NCI-H748 treated with DMSO at 0.1 percent for 48 hours (cell line): ENCODE results near the gene MLLT10.
"Not testable (repeated sequence)": the region's sequence is repeated elsewhere in the genome, so short reads cannot be mapped to it uniquely, and the experiment has no call there.

Experiments used
- DNase-seq: peaks from one replicate; lab custom pipeline; 2025; lab: John Stamatoyannopoulos, UW

Gene MLLT10

DNA sequence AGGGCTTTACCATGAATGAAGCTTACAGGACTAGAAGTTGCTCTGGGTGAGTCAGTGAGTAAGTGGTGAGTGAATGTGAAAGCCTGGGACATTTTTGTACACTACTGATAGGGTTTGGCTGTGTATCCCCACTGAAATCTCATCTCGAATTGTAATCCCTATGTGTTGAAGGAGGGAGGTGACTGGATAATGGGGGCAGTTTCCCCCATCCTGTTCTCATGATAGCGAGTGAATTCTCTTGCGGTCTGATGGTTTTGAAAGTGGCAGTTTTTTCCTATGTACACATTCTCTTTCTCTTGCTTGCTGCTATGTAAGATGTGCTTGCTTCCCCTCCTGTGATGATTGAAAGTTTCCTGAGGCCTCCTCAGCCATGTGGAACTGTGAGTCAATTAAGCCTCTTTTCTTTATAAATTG is 47.4 kb downstream of the MLLT10 start:
- DNase-seq, result not testable (repeated sequence)

DNA sequence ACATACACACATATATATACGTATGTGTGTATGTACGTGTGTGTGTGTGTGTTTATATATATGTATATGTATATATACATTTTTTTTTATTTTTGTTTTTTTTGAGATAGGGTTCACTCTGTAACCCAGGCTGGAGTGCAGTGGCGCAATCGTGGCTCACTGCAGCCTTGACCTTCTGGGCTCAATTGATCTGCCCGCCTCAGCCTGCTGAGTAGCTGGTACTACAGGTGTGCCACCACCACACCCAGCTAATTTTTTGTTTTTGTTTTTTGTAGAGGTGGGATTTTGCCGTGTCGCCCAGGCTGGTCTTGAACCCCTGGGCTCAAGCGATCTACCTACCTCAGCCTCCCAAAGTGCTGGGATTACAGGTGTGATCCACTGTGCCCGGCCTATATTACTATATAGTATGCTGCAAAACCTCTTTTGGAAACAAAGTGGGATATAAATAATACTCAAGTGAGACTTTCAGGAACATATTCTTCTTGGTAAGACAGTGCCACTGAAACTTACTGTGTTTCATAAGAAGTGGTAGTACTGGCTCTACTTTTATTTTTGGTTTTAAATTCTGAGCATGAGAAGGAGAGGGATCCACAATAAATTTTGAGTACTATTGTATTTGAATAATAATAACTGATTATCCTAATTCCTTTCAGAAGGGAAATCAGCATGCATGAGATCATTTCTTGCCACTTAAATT is 51.0 kb downstream of the MLLT10 start:
- DNase-seq, result no peak

DNA sequence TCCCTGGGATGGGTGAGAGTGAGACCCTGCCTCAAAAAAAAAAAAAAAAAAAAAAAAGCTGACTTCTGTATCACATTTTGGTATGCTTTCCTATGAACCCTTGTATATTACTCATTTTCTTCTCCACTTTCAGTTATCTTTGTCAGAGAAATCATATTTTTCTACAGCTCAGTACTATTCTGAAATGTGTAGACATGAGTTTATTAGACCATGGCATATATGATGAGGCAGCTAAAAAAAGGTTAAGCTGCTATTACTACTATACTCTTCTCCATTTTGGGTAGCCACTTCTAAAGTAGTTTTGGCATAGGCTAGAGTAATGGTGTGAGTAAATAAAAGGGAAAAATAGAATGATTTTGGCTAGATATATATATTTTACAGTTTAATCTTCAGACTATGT is 53.4 kb downstream of the MLLT10 start:
- no peak for DNase-seq

DNA sequence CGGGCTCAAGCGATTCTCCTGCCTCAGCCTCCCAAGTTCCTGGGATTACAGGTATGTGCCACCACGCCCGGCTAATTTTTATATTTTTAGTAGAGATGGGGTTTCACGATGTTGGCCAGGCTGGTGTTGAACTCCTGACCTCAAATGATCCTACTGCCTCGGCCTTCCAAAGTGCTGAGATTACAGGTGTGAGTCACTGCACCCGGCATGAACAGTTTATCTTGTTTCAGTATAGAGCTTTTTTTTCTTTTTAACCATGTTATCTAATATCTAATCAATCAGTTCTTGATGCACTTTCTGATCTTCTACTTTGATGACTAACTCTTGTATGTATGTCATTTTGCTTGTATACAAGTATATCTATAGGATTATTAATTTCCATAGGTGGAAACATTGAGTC is 54.1 kb downstream of the MLLT10 start:
- DNase-seq, result not testable (repeated sequence)

DNA sequence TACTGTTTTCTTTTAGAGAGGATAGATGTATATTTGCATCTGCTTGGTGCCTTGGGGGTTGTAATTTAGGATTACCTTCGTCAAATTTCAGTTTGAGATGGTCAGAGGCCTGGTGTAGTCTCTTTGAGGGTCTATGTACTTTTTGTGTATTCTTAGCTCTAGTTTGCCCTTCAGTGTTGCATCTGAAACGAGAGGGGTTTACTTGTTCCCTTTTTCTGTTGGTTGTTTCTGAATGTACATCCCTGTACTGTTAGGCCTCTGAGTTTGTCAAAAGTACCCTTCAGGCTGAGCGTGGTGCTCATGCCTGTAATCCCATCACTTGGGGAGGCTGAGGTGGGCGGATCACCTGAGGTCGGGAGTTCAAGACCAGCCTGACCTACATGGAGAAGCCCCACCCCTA is 60.0 kb downstream of the MLLT10 start:
- DNase-seq, result no peak

DNA sequence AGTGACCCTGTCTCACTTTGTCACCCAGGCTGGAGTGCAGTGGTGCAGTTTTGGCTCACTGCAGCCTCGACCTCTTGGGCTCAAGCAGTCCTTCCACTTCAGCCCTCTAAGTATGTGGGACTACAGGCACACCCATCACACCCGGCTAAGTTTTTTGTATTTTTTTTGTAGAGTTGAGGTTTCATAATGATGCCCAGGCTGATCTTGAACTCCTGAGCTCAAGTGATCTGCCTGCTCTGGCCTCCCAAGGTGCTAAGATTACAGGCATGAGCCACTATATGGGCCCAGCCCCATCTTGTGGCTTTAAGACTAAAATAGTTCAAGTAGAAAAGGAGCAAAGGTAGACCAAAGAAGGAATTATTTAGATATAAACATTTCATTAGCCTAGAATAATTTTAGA is 65.5 kb downstream of the MLLT10 start:
- DNase-seq, result no peak

DNA sequence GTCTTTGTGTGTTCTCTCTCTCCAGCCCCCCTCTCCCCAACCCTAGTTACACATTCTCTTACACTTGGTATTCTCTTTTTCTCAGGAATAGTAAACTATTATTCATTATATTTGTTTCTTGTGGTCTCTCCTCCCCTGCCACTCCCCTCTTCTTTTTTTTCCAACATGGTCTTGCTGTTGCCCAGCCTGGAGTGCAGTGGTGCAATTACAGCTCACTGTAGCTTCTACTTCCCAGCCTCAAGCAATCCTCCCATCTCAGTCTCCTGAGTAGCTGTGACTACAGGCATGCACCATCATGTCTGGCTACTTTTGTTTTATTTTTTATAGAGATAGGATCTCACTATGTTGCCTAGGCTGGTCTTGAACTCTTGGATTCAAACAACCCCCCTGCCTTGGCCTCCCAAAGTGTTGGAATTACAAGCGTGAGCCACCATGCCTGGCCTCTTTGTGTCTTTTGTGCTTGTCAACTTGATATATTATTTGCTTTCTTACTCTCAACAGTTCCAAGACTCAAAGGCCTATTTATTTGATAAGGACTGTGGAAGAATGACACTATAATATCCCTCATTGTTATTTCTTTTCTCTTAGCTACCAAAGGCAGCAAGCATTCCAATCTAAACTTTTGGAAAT is 66.9 kb downstream of the MLLT10 start:
- DNase-seq, result no peak

DNA sequence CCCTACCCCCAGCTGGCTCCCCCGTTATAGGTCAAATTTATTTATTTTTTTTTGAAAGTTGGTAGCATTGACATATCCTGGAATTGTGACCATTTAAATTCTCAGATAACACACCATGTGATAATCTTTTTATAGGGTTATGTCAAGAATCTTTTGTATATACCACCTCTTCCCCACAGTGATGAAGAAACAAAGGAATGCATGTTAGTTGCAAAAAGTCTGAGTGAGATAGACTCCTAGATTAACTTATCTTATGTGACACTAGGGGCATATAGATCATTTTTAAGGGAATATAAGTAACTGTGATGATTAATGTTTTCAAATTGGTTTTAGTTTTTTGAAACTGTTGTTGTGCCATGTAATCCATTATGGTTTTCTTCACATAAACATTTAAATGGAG is 68.3 kb downstream of the MLLT10 start:
- no peak for DNase-seq

DNA sequence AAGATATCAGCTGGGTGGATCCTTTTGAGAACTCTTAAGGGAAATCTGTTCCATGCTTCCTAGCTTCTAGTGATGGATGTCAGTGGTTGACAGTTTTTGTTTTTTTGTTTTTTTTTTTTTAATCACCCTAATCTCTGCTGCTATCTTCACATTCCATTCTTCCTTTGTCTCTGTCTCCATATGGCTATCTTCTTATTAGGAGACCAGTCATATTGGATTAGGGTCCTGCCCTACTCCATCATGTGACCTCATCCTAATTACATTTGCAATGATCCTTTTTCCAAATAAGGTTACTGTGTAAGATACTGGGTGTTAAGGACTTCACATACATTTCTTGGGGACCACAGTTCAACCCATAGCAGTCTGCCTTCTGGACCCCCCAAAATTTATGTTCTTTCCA is 69.7 kb downstream of the MLLT10 start:
- no peak for DNase-seq

DNA sequence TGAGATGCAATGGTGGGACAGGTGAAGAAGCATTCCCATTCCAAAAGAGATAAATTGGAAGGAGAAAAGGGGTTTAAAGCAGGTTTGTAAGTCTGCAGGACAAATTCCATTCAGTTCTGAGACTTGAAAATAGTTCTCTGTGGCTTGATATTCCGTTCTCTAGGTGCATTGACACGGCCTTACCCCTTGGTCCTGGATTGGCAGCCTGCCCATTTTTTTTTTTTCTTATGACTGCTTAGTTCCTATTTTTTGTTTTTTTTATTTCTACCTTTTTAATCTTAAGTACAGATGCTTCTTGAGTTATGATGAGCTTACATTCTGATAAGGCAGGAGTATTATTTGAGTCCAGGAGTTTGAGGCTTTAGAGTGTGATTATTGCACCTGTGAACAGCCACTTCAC is 70.6 kb downstream of the MLLT10 start:
- DNase-seq, result no peak

DNA sequence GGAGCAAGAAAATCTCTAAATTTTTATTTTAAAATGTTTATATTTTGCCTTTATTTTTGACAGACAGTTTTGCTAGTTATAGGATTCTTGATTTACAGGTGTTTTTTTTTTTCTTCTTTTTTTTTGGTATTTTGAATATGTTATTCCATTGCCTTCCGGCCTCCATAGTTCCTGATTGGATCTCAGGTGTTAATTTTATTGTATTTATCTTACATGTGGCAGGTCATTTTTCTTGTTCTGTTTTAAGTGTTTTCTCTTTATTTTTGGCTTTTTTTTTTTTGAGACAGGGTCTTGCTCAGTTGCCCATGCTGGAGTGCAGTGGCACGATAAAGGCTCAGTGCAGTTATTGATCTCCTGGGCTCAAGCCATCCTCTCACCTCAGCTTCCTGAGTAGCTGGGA is 73.9 kb downstream of the MLLT10 start:
- no peak for DNase-seq

DNA sequence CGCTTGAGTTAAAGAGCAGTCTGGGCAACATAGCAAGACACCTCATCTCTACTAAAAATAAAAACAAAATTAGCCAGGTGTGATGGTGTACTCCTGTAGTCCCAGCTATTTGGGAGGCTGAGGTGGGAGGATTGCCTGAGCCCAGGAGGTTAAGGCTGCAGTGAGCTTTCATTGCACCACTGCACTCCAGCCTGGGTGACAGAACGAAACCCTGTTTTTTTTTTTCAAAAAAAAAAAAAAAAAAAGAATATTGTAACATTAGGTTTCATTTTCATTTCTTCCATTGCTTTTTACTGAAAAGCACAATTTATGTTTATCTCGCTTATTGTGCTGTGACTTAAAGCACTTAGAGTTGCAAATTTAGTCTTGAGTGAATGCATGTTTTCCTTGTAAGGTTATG is 80.0 kb downstream of the MLLT10 start:
- DNase-seq, result no peak

DNA sequence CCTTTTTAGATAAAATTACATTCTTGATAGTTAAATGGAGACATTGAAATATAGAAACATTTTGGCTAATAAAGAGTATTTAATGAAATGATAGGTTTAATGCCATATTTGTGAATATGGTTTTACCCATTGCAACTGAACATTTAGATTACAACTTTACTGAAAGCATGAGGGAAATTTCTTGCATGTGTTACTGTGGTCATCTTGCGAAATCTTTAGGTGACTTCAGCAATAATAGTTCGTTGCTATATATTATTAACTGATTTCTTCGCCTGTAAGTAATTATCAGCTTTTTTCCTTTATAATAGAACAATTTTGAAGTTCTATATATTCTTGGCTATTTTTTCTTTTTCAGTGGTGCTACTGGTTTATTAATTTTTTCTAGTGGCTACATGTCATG is 83.2 kb downstream of the MLLT10 start:
- DNase-seq, result no peak

DNA sequence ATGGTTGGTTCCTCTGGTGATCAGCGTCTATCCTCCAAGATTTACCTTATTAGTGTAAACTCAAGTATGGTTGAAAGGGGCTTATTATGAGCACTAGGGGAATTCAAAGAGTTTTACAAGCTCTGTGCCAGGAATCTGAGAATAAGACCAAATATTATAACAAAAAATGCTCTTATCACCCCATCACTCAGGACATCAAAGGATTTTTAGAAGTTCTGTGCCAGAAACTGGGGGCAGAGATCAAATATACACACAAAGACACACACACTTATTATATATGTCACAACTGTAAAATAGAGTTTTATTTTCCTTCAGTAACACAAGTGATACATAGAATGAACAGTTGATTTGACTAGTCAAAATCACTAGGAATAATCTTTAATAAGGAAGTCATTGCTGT is 89.3 kb downstream of the MLLT10 start:
- no peak for DNase-seq

DNA sequence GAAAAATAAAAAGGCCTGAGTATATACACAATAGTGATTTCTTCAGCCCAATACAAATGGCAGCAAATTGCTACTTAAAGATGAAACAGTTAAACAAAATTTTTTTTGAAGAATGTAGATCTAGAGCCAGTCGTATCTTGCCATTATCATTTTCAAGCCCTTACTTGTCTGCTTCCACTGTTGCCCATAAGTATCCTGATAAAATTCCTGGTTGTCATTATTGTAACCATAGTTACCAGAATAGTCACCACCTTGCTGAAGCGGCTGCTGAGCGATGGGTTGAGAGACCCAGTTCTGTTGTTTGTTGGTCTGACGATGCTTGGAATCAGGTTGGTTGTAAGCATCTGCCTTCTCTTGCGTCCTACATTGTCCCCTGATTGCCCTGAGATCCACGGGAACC is 90.4 kb downstream of the MLLT10 start:
- DNase-seq, result not testable (repeated sequence)

DNA sequence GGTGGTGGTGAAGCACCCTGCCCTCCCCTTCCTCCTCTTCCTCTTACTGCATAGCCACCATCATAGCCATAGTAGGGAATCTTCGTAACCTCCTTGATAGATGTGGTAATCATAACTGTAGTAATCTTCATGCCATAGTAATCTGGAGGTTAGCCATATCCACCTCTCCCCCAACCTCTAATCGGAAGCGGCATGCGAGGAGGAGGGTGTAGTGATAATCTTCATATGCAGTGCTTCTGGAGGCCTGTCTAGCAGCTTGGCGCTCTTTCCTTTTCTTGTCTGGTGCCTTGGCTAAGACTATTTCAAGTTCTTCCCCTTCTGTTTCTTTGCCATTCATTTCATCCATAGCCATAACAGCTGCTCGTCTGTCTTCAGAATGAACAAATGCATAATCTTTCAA is 90.9 kb downstream of the MLLT10 start:
- DNase-seq, result no peak

DNA sequence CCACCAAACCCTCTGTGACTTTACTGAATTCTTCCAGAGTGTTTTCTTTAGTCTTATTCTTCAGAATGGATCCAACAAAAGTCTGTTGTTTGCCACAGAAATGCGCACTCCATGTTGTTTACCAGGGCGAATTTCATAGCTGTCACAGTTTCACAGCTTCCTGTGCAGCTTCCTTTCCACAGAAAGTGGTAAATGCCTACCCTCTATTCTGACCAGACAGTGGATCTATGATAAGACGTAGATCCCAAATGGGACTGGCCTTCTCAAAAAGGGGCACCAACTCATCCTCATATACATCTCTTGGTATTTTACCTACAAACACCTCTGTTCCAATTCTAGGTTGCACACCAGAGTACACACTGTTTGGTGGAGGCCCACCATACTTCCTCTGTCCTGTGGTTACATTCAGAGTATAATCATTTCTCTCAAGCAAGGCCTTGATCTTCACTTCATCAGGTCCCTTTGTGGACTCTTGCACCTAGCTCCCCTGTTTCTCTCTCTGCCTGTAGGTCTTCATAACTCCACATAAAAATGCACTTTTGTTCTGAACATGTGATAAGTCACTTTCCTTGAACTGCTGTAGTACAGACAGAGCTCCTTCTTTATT is 91.7 kb downstream of the MLLT10 start:
- DNase-seq, result no peak

DNA sequence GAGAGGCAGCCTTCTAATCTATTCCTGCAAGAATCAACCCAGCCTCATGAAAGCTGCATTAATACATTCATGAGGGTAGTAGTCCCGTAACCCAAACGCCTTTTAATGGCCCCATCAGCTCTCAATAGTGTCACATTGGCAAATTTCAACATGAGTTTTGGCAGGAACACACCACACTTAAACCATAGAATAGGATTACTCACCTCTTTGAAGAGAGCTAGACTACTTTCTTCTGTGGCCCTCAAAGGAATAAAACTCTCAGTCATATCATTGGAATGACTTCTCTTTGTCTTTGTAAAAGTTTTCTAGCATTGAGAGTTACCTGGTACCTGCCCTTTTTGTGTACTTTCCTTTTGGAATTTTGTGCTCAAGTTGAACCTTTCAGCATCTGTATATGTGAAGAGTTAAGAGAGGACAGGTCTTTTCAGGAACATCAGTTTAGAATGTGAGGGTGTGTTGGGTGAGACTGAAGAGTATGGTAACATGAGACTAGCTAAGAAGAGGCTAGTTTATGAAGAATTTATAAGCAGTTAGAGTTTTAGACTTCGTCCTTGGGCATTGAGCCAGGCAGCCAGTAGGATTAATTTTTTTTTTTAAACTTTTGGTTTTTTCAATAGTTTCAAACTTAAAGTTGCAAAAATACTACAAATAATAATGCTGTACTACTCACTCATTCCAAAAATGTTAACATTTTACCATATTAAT is 92.6 kb downstream of the MLLT10 start:
- no peak for DNase-seq

DNA sequence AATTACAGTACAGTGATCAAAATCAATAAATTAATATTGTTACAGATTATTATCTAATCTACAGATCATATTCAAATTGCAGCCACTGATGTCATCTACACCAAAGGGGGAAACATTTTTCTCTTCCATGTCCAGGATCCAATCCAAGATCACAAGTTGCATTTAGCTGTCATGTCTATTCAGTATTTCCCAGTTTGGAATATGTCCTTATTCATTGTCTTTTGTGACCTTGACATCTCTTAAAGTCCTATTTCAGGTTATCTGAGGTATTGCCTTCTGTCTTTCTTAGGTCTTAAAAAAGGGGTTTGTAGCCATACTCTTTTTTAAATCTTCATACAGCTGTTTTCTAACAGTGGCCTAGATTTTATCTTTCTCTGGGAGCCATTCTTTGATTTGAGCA is 93.3 kb downstream of the MLLT10 start:
- no peak for DNase-seq

DNA sequence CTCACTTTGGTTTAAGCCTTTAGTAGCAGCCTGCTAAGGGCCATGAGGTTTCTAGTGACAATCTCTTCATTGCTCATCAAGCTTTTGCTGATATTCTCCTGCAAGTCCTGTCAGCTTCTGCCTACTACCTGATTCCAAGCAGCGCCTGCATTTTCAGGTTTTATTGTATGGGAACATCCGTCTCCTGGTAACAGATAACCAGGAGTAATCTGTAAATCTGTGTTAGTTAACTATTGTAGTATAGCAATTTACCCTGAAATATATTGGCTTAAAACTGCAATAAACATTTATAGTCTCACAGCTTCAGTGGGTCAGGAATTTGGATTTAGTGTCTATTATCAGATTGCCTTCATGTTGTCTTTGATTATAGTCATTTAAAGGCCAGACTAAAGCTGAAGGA is 94.0 kb downstream of the MLLT10 start:
- DNase-seq, result no peak

DNA sequence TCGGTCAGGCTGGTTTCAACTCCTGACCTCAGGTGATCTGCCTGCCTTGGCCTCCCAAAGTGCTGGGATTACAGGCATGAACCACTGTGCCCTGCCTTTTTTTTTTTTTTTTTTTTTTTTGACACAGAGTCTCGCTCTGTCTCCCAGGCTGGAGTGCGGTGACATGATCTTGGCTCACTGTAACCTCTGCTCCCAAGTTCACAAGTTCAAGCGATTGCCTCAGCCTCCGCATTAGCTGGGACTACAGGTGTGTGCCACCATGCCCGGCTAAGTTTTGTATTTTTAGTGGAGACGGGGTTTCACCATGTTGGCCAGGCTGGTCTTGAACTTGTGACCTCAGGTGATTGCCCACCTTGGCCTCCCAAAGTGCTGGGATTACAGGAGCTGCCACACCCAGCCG is 94.6 kb downstream of the MLLT10 start:
- DNase-seq, result not testable (repeated sequence)

DNA sequence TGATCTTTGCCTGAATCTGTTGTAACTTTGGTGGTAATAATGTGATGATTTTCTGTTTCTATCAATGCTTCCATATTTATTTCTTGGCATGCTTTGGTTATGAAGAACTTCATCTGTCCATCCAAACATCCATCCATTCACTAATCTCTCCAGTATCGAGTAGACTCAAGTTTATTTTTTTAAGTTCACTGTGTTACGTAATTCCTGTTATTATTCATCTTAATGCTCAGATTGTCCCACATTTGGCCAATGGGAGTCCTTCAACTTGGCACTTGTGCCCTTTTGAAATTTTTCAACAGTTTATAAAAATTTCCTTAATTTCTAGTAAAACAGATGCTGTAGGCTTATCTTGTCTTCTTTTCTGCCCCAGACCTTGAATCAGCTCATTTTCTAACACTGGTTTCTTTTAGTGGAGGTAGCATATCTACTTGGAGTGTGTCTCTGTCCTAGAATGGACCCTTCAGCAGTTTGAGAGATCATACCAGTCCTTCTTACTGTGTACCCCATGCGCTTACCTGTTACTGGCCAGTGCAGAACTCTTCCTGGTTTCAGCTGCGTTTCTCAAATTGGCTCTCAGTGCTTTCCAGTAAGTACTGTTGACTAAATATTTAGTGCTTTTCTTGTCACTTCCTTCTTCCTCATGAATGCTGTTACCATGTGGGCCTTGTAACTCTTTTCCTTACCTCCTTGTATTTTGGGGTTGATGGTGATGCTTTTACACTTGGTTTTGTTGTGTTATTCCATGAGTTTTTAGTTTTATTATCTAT is 100.8 kb downstream of the MLLT10 start:
- no peak for DNase-seq
